A673 (cell line): Measurements from ENCODE around the gene SCN4A.

Experiments used
- CTCF ChIP-seq: fragments of 300-800, 200-600 bp; sonication (generic); conservative IDR thresholded peaks from 2 replicates; pipeline ENCODE4 v1.5.1; 2017; ENCODE audit warnings: low read depth, mild to moderate bottlenecking, antibody characterized with exemption, low read length, moderate library complexity, mixed read lengths
- EZH2 ChIP-seq: fragments of 200-600 bp; sonication (generic); IDR thresholded peaks from 2 replicates; pipeline ENCODE4 v1.6.1; 2017; ENCODE audit warnings: borderline replicate concordance, low read depth, mild to moderate bottlenecking, mixed read lengths, antibody characterized with exemption, low read length; ENCODE audit not compliant: poor library complexity, severe bottlenecking

DNA sequence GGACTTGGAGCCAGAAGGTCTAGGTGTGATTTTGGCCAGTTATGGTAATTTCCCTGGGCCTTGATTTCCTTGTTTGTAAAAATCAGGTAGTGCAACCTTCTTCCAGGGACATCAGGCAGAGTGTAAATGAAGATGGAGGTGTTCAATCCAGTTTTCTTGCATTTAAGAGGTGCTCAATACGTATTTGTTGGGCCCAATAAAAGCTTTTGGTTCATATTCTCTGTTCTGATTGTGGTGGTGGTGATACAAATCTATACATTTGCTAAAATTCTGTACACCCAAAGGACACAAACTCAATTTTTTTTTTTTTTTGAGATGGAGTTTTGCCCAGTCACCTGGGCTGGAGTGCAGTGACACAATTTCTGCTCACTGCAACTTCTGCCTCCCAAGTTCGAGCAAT, 46.6 kb downstream of the SCN4A start:
- TF ChIP-seq CTCF = no peak
- TF ChIP-seq EZH2 = no peak
